Measurements from ENCODE around the gene CCDC183.
"Not testable (repeated sequence)": the region's sequence is repeated elsewhere in the genome, so short reads cannot be mapped to it uniquely, and the experiment has no call there.

Gene CCDC183

DNA sequence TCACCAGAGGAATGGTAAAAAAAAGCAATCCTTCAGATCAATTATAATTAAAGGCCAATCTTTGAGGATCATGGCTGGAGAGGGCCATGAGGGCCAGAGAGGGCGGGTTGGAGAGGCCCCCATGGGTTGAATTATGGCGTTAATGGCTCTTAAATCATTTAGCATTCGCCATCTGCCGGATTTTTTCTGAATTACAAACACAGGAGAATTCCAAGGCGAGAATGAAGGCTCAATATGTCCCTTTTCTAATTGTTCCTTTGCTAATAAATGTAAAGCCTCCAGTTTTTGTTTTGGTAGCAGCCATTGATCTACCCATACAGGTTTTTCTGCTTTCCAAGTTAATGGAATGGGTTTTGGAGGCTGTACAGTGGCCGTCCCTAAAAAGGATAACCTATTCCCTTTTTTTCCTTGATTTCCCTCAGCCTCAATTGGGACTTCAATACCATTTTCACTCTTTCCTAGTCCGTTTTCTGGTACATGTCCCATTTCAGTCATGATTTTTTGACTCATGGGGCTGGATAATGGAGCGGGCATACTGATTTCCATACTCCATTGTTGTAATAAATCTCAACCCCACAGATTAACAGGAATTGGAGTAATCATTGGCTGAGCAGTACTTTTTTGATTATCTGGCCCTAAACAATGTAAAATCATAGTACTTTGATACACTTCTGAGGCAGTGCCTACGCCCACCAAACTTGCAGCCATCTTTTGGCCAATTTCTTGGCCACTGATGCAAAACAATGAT lies 11.7 kb upstream of the CCDC183 start:
- TF ChIP-seq CTCF (IDR thresholded peaks at IDR 0.05; ENCODE audit: insufficient read depth, low read length, poor library complexity, severe bottlenecking): peak; percentile 29
- Histone ChIP-seq H3K4me3 (replicated peaks; ENCODE audit: low read depth, low read length) (no peak overlapping the region), H3K36me3 (ENCODE audit: control insufficient read depth, insufficient read depth, low read length) (no peaks in the 10 kb centered on the region), H3K27me3 (replicated peaks; ENCODE audit: control insufficient read depth, insufficient read depth, low read length) (0 out of 2 replicates have a peak, but pooled peaks cover 1% of the 10 kb centered on the region)
- no peak for DNase-seq (ENCODE audit: extremely low read depth, insufficient read length)

DNA sequence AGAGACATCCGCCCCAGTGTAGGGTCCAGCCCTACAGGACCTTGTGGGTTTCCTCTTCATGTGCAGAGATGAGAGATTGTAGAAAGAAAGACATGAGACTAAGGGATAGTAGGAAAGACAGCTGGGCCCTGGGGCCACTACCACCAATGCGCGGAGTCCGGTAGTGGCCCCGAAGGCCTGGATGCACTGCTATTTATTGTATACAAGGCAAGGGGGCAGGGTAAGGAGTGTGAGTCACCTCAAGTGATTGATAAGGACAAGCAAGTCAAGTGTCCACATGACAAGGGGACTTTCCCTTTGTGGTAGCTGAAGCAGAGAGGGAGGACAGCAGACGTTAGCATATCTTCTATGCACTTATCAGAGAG lies 11.2 kb upstream of the CCDC183 start:
- Histone ChIP-seq H3K4me3 (replicated peaks; ENCODE audit: low read depth, low read length) (no peak overlapping the region), H3K27me3 (replicated peaks; ENCODE audit: control insufficient read depth, insufficient read depth, low read length) (0 out of 2 replicates have a peak, but pooled peaks cover 1% of the 10 kb centered on the region), H3K36me3 (ENCODE audit: control insufficient read depth, insufficient read depth, low read length) (no peaks in the 10 kb centered on the region)
- no peak for TF ChIP-seq CTCF (IDR thresholded peaks at IDR 0.05; ENCODE audit: insufficient read depth, low read length, poor library complexity, severe bottlenecking)
- no peak for DNase-seq (ENCODE audit: extremely low read depth, insufficient read length)

DNA sequence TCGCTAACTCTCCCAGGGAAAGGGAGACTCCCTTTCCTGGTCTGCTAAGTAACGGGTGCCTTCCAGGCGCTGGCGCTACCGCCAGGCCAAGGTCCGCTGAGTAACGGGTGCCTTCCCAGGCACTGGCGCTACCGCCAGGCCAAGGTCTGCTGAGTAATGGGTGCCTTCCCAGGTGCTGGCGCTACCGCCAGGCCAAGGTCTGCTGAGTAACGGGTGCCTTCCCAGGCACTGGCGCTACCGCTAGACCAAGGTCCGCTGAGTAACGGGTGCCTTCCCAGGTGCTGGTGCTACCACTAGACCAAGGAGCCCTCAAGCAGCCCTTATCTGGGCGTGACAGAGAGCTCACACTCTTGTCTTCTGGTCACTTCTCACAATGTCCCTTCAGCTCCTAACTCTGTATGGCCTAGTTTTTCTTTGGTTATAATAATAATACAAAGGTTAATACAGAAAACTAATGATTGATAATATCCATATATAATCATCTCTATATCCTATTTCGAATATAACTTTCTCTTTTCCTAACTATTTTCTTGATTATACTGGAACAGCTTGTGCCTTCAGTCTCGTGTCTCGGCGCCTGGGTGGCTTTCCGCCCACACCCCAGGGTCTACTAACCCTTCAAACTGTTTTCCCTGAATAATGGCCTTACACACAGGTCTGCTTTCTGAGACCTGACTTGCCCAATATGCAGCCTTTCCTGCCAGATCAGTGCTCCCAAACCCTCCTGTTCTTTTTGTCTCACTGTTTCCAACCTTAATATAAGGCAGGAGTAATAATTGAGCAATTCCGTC lies 10.4 kb upstream of the CCDC183 start:
- H3K27me3 ChIP-seq (replicated peaks; ENCODE audit: control insufficient read depth, insufficient read depth, low read length); H3K36me3 ChIP-seq (ENCODE audit: control insufficient read depth, insufficient read depth, low read length); DNase-seq (ENCODE audit: extremely low read depth, insufficient read length); H3K4me3 ChIP-seq (replicated peaks; ENCODE audit: low read depth, low read length): not testable (repeated sequence)

- H3K27me3 ChIP-seq (replicated peaks; ENCODE audit: control insufficient read depth, insufficient read depth, low read length): no peaks in the 10 kb centered on the region
- DNase-seq (ENCODE audit: extremely low read depth, insufficient read length): no peak
- TF ChIP-seq CTCF (IDR thresholded peaks at IDR 0.05; ENCODE audit: insufficient read depth, low read length, poor library complexity, severe bottlenecking): no peak
- no peaks in the 10 kb centered on the region for H3K36me3 ChIP-seq (ENCODE audit: control insufficient read depth, insufficient read depth, low read length)
- no peak overlapping the region for H3K4me3 ChIP-seq (replicated peaks; ENCODE audit: low read depth, low read length)
These were observed 9.7 kb upstream of the CCDC183 start for GRCh38 chr9:136786451-136786850.

GRCh38 chr9:136786983-136787382 lies 9.2 kb upstream of the CCDC183 start:
- H3K36me3 ChIP-seq (ENCODE audit: control insufficient read depth, insufficient read depth, low read length); DNase-seq (ENCODE audit: extremely low read depth, insufficient read length); H3K27me3 ChIP-seq (replicated peaks; ENCODE audit: control insufficient read depth, insufficient read depth, low read length); H3K4me3 ChIP-seq (replicated peaks; ENCODE audit: low read depth, low read length): not testable (repeated sequence)

- no peak for DNase-seq (ENCODE audit: extremely low read depth, insufficient read length)
- H3K36me3 ChIP-seq (ENCODE audit: control insufficient read depth, insufficient read depth, low read length): no peaks in the 10 kb centered on the region; the same call in 1 of the 2 replicates
- peak; percentile 75 for TF ChIP-seq CTCF (IDR thresholded peaks at IDR 0.05; ENCODE audit: insufficient read depth, low read length, poor library complexity, severe bottlenecking)
- H3K27me3 ChIP-seq (replicated peaks; ENCODE audit: control insufficient read depth, insufficient read depth, low read length): no peaks in the 10 kb centered on the region
- no peak overlapping the region for H3K4me3 ChIP-seq (replicated peaks; ENCODE audit: low read depth, low read length)
These were observed 8.3 kb upstream of the CCDC183 start for GRCh38 chr9:136787690-136788400.

DNA sequence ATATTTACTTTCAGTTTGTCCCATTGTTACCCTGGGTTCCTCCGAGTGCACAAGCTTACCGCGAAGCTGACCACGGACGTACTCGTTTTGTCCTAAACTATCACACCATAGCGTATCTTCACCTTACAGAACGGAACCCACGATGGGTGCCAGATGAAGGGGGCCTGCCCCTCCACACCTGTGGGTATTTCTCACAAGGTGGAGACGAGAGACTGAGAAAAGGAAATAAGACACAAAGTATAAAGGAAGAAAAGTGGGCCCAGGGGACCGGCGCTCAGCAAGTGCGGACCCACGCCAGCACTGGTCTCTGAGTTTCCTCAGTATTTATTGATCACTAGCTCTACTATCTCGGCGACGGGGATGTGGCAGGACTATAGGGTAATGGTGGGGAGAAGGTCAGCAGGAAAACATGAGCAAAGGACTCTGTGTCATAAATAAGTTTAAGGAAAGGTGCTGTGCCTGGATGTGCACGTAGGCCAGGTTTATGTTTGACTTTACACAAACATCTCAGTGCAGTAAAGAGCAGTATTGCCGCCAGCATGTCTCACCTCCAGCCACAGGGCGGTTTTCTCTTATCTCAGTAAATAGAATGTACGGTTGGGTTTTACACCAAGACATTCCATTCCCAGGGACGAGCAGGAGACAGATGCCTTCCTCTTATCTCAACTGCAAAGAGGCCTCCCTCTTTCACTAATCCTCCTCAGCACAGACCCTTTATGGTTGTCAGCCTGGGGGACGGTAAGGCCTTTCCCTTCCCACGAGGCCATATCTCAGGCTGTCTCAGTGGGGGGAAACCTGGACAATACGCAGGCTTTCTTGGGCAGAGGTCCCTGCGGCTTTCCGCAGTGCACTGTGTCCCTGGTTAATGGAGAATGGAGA lies 7.3 kb upstream of the CCDC183 start:
- not testable (repeated sequence) for H3K27me3 ChIP-seq (replicated peaks; ENCODE audit: control insufficient read depth, insufficient read depth, low read length); H3K4me3 ChIP-seq (replicated peaks; ENCODE audit: low read depth, low read length); H3K36me3 ChIP-seq (ENCODE audit: control insufficient read depth, insufficient read depth, low read length); DNase-seq (ENCODE audit: extremely low read depth, insufficient read length)

Measured in GM06990 (cell line).